ENCODE measurements around the gene BRSK1.

The BRSK1 gene

DNA sequence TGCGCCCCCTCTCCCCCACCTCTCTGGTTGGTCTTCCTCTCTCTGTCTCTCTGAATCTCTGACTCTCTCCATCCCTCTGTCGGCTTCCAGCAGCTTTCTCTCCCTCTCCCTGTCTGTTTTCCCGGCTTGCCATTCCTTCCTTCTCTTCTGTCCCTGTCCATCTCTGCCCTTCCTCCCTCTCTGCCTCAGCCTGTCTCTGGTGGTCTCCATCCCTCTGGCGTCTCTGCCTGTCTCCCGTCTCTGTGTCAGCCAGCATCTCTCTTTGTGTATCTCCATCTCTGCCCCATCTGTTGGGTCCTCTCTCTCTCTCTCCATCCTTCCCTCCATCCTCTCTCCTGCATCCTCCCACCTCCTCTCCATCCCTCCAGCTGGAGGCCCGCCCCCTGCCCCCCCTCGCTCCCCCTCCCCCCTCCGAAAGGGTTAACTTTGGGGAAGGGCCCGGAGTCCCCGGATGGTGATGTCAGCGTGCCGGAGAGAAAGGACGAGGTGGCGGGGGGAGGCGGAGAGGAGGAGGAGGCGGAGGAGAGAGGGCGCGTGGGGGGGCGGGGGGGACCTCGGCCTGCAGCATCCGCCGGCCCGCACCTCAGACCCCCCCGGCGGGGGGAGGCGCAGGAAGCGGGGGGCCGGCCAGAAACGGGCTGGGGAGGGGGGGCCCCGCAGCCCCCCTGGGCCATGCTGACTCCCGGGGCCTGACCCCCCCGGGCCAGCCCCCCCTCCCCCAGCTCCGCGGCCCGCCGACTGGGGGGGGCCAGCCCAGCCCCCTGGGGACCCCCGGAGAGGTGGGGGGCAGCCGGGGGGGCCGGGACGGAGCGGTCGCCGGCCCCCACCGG lies at the start of gene BRSK1:
Gene BRSK1 (plus strand): TSS at position 450 of the 830 bp plus-strand sequence. CDS start 446 bp downstream, outside the sequence.
- peak; percentile 45 to 52 for DNase-seq

DNA sequence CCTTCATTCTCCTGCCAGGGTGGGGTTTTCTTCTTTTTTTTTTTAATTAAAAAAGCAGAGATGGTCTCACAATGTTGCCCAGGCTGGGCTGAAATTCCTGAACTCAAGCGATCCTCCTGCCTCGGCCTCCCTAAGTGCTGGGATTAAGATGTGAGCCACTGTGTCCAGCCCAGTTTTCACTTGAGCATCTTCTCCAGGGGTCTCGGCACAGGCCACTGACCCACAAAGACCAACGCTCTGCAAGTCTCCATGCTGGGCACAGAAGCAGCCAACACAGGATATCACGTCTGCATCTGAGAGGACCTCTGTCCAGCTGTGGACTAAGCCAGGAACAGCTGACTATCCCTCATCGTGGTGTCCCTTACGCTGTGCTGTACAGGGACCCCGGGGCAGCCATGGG lies 45.8 kb upstream of the BRSK1 start:
- no peak for DNase-seq

DNA sequence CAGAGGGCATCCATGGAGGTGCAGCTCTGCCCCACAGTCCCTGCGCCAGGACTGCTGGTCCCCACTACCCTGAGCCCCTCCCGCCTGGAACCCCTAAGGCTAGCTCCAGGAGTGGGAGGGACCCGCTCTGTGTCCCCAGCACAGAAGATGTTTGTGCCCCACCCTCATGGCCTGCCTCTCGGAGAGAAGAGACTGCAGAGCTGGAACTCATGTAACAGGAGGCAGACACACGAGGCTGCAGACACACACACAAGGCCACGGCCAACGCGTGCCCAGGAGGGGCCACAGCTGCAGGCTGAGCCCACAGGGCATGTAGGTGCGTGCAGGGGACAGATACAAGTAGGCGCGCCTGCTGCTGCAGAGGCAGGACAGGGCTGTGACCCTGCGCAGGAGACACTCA lies 44.8 kb upstream of the BRSK1 start:
- DNase-seq = no peak

DNA sequence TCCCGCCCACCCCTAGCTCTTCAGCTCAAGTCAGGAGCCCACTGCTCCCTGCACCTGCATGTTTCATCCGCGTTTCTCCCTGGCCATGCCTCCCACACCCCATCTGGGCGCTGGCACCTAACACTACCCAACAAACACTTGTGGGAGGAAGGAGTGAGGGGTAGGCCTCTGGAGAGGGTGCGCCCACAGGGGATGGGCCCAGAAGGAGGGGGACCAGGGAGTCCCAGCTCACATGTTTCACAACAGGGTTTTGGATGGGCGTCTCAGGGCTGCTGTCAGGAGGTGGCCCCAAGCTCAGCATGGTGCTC lies 43.1 kb upstream of the BRSK1 start:
- DNase-seq = no peak

DNA sequence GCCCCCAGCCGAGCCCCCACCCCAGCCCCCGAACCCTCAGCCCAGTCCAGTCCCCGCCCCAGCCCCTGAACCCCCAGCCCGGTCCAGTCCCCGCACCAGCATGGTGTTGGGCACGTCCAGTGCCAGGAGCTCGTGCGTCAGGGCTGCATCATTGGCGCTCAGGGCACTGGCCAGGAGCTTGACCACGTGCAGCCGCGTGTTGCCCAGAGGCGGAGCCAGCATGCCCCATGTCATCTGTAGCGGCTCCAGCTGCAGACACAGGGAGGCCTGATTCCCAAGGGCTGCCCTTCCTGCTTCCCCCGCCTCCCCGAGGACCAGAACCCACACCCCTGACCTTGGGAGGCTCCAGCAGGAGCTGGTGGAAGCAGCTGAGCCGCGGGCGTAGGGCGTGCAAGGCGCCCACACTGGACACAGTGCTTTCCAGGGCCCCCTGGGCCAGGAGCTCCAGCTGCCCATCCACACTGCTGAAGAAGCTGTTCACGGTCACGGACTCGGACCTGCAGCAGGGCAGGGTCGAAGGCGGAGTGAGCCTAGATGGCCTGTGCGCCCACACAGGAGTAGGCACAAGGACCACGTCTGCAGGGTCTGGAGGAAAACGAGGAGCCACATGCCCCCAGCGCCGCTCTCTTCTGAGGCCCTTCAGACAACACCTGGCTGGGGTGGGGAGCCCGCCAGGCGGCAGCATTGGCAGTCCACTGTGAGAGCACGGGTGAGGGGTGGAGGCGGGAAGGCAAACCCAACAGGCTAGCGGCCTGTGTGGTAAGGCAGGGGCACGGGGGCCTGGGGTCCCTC lies 42.5 kb upstream of the BRSK1 start:
- DNase-seq = no peak

DNA sequence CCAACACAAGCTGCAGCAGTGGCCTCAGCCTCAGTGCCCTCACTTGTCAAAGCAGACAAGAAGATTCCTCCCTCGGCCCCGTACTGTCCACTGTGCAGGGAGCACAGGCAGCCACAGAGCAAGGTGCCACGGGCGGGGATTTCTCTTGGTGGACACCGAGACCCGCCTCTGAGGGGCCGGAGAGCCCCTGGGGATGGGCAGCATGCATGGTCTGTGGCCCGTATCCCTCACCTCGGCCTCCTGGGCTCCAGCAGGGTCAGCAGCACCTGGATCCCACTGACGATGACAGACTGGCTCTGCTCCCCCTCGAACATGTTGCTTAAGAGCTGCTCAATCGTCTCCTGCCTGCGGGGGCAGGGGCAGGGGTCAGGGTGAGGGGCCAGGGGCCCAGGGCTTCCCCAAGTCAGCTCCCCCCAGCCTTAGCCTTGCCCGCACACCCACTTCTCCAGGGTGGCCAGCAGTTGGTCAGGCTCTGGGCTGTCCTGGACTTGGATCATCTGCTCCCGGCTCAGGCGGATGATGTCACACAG lies 41.8 kb upstream of the BRSK1 start:
- DNase-seq = no peak

DNA sequence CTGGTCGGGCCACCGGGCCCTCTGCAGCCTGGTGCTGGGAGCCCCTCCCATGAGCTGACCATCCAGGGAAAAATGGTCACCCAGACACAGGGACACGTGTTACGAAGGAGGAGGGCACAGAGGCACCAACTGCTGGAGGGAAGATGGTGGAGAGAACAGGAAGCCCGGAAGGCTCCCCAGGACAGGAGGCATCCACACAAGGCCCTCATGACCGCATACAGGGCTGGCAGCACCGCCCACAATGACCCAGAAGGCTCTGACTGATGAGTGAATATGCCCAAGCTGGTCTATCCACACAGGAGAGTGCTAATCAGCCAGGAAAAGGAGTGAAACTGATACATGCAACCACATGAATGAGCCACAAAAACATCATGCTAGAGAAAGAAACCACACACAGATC lies 41.3 kb upstream of the BRSK1 start:
- no peak for DNase-seq

DNA sequence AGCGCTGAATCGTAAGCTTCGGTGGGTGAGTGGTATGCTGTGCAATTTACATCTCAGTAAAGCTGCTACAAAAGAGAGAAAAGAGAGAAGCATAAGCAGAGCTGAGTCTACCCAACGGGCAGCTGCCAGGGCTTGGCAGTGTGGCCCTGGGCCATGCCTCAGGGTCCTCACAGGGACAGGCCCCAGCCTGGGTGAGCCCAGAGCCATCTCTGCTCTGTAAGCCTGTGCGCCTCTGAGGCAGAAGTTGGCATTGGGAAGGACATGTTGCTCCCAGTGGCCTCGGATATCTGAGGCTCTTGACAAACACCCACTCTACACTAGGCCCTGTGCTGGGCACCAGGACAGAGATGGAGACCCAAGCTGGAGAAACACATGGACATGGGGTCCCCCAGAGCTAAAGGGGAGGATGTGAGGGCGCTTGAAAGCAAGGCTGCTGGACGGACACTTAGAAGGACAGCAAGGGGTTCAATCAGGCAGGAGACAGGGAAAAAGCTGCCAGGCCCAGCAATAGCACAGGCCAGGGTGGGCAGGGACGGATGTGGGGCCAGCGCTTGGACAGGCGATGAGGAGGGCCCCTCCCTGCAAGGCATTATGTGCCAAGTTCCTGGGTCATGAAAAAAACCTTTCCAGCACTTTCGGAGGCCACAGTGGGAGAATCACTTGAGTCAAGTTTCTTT lies 39.7 kb upstream of the BRSK1 start:
- DNase-seq = no peak

DNA sequence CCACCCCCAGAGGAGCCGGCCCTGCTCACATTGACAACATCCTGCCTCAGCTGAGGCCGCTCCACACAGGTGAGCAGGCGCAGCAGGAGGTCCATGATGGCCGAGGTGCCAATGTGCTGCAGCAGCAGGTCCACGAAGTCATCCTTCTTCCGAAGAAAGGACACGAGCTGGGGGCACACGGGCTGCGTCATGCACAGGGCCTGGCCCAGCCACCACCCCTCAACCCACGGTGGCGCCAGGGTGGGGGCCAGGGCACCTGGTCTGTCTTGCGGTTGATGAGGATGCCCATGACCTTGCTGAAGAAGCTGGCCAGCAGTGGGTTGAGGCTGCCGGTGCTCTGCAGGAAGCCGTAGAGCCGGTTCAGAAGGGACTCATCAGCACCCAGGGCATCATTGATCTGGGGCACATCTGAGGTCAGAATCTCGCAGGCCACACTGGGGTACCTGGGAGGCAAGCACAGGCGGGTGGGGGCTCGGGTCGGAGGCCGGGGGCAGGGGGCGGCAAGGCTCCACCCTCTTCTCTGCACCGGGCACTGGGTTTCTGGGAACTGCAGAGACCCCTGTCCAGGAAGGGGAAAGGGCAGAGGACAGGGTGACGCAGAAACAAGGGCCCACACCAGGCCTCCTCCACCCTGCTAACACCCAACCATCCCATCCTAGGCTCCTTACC lies 38.4 kb upstream of the BRSK1 start:
- DNase-seq = no peak

DNA sequence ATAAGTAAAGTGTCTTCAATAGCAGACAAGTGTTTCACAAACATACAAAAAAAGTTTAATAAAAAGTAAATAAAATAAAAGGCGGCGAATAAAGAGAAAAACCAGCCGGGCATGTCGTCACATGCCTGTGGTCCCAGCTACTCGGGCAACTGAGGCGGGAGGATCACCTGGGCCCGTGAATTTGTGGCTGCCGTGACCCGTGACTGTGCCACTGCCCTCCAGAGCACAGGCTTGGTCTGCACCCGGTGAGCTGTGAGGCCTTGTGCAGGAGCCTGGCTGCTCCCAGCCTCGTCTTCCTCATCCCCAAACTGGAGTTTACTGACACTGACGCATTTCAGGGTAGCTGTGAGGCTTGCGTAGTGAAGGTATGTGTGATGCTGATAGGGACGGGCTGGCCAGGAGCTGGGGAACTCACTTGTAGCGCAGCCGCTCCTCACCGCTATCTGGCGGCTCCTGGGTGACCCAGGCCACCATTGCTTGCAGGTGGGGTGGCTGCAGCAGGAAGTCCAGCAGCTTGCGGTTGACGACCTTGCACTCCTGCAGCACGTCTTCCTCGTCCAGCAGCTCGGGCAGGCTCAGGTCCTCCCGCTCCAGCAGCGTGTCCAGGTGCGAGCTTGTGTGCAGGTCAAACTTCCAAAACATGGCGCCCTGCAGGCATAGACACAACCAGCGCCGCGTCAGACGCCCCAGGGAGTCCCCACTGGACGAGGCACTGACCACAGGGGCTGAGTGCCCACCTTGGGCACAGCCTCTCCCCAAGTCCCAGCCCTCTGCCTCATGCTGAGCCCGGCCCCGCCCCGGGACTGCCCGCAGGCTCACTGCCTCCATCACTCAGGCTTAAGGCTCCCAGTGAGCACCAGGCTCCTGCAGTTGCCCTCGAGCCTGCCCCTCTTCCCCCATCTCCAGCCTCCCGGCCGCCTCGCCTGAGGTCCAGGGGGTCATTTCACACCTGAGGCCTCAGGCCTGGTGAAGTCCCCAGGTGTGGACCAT lies 37.0 kb upstream of the BRSK1 start:
- DNase-seq = no peak

DNA sequence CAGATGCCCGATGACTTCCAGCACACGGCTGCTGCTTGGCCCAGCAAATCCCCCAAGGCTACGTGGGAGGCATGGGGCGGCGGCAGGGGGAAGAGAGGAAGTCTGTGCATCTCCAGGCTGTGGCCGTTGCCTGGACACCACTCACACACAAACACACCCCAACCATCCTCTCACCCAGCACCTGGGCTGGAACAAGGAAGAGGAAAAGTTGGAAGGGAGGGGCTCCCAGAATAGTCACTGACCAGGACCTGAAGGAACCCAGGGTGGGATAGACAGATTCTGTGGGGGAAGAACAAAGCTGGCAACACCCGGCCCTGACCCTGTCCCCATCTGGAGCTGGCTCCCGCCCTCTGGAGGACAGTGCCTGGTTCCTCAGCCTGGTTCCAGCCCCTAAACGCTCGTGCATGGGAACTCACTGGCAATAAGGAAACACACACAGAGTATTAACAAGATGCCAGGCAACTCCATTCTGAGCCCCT lies 36.1 kb upstream of the BRSK1 start:
- no peak for DNase-seq

DNA sequence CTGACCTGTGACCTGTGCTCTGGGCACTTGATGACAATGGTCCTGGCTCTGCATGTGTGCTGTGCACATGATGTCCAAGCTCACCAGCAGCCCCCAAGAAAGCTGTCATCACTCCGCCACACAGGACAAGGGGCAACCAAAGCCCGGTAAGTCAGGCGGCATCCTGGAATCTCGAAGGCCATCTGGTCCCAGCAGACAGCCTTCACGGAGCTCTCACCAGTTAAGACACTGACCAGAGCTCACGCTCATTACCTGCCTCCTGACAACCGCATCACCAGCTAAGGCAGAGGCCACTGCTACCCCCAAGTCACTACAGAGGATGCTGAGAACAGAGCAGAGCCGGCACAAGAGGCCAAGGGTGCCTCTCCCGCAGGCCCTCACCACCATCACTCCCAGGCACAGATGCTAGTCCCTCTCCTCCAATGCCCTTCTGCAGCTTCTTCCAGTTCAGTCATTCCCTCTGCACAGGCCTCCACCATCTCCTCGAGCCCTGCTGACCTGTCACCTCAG lies 35.6 kb upstream of the BRSK1 start:
- no peak for DNase-seq

DNA sequence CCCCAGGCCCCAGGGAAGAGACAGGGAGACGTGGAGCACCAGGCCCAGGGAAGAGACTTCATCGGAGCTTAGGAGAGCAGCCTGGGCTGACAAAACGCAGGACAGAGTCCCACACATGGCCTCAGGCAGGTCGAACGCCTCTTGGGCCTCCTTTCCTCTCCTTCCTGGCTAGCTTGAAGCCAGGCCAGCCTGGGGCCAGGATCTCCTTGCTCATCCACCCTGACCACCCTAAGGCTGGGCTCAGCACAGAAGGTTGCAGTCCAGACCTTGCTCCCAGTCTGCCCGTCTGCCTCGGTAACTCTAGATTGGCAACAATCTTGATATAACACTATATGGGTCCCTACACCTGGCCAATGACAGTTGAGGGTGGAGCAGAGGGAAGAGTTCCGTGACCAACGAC lies 35.1 kb upstream of the BRSK1 start:
- no peak for DNase-seq

DNA sequence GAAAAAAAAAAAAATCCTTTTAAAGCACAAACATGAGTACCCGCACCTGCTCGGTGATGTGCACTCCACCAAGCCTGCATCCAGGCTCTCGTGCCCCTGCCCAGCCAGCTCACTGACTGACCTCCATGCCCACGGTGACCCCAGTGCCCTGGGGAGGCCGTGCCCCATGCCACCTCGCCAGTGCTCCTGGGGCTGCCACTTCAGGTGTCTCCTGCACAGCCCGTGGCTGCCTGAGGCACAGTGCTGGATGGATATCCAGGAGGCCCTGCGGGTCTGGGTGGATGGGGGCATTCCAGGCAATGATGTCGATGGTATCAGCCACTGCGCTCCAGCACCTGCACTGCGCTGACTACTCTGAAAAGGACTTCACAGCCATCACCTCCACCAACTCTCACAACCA lies 34.0 kb upstream of the BRSK1 start:
- no peak for DNase-seq

DNA sequence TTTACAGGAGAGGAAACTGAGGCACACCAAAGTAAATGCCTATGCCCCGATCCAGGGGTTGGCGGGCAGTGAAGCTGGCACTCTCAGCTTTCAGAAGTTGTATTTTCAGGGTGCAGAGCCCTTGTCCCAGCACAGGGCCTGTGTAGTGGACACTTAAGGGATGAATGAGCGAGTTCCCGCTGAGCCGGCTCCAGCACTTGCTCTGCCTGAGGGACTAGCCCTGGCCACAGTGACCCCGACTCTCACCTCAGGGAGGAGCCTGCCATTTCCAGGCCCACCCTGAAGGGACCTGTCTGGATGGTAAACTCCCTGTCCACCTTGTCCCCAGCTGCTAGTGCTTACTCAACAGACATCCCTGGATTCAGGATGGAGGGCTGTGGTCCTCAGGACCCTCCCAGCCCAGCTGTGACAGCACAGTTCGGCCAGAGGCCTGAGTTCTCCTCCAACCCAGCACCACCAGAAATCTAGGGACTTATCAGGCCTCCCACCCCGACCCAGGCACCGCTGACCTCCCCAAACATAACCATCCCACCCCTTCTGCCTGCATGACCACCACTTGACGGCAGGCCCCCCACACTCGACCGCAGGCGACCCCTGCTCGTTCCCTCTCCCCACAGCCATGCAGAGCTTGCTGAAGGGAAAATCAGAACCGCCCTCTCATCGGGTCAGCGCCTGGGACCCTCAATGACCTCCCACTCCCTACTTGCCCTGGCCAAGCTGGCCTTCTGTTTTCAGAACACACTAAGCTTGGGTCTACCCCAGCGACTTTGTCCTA lies 33.3 kb upstream of the BRSK1 start:
- no peak for DNase-seq

DNA sequence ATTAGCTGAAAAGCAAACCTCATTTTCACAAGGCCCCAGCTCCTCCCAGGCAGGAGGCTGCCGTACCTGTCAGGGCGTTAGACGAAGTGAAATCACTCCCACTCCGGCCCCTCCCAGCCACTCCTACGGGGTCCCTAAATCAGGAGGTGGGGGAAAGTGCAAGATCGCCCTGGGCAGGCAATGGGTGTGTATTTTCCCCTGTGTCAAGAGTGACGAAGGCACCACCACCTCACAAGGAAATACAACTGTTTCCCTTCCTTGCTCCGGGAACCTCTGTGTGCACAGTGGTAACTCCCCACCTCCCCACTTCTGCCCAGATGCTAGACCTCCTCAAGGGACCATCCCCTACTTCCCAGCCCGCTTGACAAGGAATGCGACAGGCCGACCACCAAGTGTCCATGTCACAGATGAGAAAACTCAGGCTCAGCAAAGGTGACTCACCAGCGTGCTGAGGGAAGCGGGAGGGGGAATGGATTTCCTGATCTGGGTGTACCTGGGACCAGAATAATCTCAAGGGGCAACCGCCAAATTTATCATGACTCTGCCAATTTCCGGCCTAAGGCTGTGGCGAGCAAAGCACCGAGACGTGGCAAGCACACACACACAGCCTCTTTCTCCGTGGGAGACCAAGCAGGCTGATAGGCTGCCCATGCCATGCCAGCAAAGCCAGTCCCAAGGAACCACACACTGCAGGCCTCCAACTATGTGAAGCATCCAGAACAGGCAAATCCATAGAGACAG lies 32.3 kb upstream of the BRSK1 start:
- DNase-seq = peak; percentile 27 to 29

DNA sequence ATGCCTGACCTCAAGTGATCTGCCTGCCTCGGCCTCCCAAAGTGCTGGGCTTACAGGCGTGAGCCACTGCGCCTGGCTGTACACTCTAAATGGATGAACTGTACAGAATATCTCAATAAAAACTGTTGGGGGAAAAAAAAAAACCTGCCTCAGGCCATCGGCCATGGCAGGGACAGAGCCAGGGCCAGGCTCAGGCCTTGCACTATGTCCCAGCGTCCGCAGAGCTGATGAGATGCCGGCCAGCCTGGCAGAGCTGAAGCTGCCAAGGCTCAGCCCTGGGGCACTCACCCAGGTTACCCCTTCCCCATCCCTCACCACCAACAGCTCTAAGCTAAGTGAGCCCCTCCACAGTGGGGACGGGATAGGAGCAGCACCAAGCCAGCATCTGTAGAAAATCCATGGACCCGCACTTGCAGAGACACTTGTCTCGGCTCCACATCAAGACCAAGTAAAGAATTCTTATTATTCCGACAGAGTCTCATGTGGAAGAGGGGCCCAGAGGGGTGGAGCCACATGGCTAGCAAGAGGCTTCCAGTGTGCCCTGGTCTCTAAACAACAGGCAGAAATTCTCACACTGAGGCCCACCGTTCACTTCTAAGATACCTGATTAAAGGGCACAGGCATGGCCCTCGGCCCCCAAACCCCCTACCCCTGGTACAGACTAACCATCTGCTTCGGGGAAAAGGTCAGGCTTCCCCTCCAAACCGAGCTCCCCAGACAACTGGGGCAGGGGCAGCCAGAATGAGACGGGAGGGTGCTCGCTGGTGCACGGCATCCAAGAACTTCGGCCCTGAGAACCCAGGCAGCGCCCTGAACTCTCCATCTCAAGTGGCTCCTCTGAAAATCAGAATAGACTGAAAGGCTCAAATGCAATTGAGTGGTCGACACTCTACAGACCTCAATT lies 30.8 kb upstream of the BRSK1 start:
- no peak for DNase-seq

DNA sequence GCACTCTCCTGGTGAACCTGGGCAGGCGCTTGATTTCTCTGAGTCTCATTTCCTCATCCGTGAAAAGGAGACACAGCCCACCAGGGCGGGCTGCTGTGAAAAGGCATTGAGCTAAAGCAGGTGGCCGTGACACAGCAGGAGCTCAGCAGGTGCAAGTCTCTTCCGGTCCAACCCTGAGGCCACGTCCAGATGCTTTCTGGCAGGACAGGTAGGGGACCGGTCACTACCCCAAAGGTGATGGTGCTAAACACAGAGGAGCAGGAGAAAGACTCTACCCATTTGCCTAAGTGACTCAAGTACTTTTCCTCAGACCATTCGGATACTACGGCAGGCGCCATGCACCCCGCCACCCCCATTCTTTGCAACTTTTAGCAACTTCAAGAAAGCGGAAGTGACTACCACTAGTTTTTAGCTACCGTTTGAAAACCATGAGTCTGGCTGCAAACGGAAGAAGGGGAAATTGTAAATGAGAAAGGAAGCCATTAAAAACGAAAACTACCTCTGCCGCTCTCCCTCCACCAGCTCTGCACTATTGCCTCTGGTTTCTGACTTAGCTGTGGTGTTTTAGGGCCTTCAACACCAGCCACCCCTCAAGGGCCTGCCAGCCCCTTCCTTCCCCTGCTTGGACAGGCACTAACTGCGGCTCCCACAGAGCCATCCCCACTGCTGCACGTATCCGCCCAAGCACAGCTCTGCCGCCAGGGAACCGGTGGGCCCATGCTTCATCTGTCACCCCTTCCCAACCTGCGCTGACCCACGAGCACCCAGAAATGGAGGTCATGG lies 29.8 kb upstream of the BRSK1 start:
- peak; percentile 44 to 55 for DNase-seq

All from activated CD4-positive, alpha-beta T cell treated with anti-CD3 and anti-CD28 coated beads, Interleukin-2, amount 50 U/mL, for 4 hours (primary cell).